ENCODE measurements around the gene ACBD4.

- no peak for TF ChIP-seq POLR2A (IDR thresholded peaks at IDR 0.05)
- TF ChIP-seq CTCF (IDR thresholded peaks at IDR 0.05 in 8 of 11, conservative IDR thresholded peaks at IDR 0.05 in 3 of 11), result no peak
- TF ChIP-seq POLR2AphosphoS5 (IDR thresholded peaks at IDR 0.05), result no peak
These were observed 35.4 kb downstream of the ACBD4 start for GRCh38 chr17:45170931-45171337.

Data from spleen (tissue), 7 donors.